ENCODE measurements around the gene NPAS3. TPM values are rescaled to one million over a fixed set of nuclear protein-coding genes. Genes with fewer than 3 reads are reported as not detected.

NPAS3 gene
- total and polyA plus RNA-seq, 10 donors, result 0.13 to 9.5 (median 2.9) TPM

DNA sequence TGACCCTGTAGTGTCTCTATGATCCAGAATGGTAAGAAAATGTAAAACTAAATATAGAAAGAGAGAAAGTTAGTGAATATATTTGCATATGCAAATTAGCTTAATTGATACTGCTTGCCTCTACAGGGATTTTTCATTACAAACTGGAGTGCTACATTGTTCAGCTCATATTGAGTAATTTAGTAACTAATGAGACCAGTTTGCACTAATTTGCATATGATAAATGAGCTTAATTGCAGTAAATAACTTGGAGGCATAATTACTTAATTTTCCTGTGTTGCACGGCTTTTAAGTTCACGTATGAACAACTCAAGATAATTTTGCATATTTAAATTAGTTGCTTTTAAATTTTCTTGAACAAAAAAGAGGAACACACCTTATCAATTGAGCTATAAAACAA, 436.5 kb downstream of the NPAS3 start:
- H3K36me3 ChIP-seq, result no peaks in the 10 kb centered on the region
- intact Hi-C loops (cut with DNase I; ENCODE audit: low total_unique reads), result no loop called here
- no peak for DNase-seq
- no peak for TF ChIP-seq CTCF (IDR thresholded peaks at IDR 0.05 in 8 of 11, conservative IDR thresholded peaks at IDR 0.05 in 3 of 11)
- no peak for TF ChIP-seq POLR2AphosphoS5 (IDR thresholded peaks at IDR 0.05)
- TF ChIP-seq POLR2A (IDR thresholded peaks at IDR 0.05), result no peak
- no peaks in the 10 kb centered on the region for H3K9me3 ChIP-seq
- no peak overlapping the region for H3K27ac ChIP-seq
- 62 to 96% (median 88%) methylated on average over 2 of the region's 2 CpGs for WGBS, 5 donors
- H3K27me3 ChIP-seq (replicated peaks in 1 of 7), result no peaks in the 10 kb centered on the region
- H3K4me3 ChIP-seq, result no peak overlapping the region
- H3K4me1 ChIP-seq, result no peaks in the 10 kb centered on the region

DNA sequence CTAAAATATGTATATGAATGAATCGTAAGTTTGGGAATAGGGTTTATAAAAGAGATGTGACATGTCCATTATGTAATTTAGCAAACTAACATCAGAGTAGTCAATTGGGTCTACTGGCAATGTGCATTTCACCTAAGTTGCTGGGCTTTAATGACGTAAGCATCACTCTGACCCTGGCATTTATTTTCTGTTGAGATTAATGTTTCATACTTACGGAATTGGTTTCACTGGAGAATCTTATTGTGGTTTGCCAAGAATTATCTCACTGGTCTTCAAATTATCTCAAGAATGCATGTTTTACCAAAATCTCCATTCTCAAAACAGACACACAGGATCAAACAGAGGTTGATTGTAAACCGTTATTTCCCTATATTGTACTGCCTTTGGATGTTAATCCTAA, 437.1 kb downstream of the NPAS3 start:
- TF ChIP-seq POLR2A (IDR thresholded peaks at IDR 0.05), result no peak
- no peak for TF ChIP-seq POLR2AphosphoS5 (IDR thresholded peaks at IDR 0.05)
- intact Hi-C loops (cut with DNase I; ENCODE audit: low total_unique reads), result no loop called here
- no peaks in the 10 kb centered on the region for H3K36me3 ChIP-seq
- H3K27me3 ChIP-seq (replicated peaks in 1 of 7), result no peaks in the 10 kb centered on the region
- DNase-seq, result no peak
- no peaks in the 10 kb centered on the region for H3K4me1 ChIP-seq
- H3K9me3 ChIP-seq, result no peaks in the 10 kb centered on the region
- H3K4me3 ChIP-seq, result no peak overlapping the region
- no peak overlapping the region for H3K27ac ChIP-seq
- 86 to 96% (median 90%) methylated on average over 4 of the region's 4 CpGs for WGBS, 5 donors

GRCh38 chr14:33376510-33376909, 437.8 kb downstream of the NPAS3 start:
- no peaks in the 10 kb centered on the region for H3K9me3 ChIP-seq
- no peak for DNase-seq
- 64 to 76% (median 67%) methylated on average over 3 of the region's 3 CpGs for WGBS, 5 donors
- no peak overlapping the region for H3K27ac ChIP-seq
- no peaks in the 10 kb centered on the region for H3K36me3 ChIP-seq
- H3K4me1 ChIP-seq, result no peaks in the 10 kb centered on the region
- TF ChIP-seq POLR2A (IDR thresholded peaks at IDR 0.05) (no peak), POLR2AphosphoS5 (IDR thresholded peaks at IDR 0.05) (no peak), CTCF (IDR thresholded peaks at IDR 0.05 in 8 of 11, conservative IDR thresholded peaks at IDR 0.05 in 3 of 11) (no peak)
- H3K4me3 ChIP-seq, result no peak overlapping the region
- H3K27me3 ChIP-seq (replicated peaks in 1 of 7), result no peaks in the 10 kb centered on the region
- intact Hi-C loops (cut with DNase I; ENCODE audit: low total_unique reads), result no loop called here

DNA sequence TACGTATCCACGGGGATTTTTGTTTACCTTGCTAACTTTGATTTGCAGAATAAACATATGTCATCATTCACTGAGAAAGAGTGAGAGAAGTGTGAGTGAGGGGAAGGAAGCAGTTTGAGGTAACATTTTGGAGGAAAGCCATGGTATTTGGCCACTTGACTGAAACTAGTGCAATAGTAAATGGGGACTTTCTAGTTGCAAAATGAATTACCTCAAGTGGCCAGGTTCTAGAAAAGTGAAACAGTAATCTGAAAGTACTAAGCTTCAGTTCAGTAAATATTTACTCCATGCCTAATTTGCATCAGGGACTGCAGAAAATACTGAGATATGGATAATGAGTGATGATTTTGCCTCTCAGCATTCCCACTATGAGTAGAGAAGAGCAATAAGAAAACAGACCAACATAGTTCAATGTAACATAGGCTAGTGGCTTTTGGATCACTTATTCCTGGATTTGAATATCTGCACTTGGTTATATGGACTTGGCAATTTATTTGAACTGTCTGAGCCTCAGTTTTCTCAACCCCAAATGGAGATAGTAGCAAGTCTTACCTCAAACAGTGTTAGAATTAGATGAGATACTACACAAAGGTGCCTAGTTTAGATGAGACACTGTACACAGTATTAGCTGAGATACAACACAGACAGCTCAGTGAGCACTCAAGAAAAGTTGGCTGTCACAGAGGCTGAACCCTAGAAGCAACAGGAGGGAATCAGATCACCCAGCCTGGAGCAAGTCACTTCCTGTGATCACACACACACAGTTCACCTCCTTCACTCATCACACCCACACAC, 439.1 kb downstream of the NPAS3 start:
- WGBS, 5 donors, result 60 to 91% (median 79%) methylated on average over 2 of the region's 2 CpGs
- Histone ChIP-seq H3K4me1 (no peaks in the 10 kb centered on the region), H3K27me3 (replicated peaks in 1 of 7) (no peaks in the 10 kb centered on the region), H3K27ac (no peak overlapping the region), H3K4me3 (no peak overlapping the region), H3K9me3 (no peaks in the 10 kb centered on the region), H3K36me3 (no peaks in the 10 kb centered on the region)
- intact Hi-C loops (cut with DNase I; ENCODE audit: low total_unique reads), result no loop called here
- no peak for DNase-seq
- TF ChIP-seq POLR2AphosphoS5 (IDR thresholded peaks at IDR 0.05) (no peak), POLR2A (IDR thresholded peaks at IDR 0.05) (no peak), CTCF (IDR thresholded peaks at IDR 0.05 in 8 of 11, conservative IDR thresholded peaks at IDR 0.05 in 3 of 11) (no peak)
